HG02642 (cell line): ENCODE data around the gene PNPLA6.
A peak's percentile ranks its signal among the peaks of the same experiment; 100 is the strongest.
"Not testable (repeated sequence)": the region's sequence is repeated elsewhere in the genome, so short reads cannot be mapped to it uniquely, and the experiment has no call there.

Source experiments
- ATAC-seq: cut with Tn5 transposase; IDR thresholded peaks from one replicate; pipeline ENCODE4 v1.9.1; 2021; ENCODE audit warnings: mild to moderate bottlenecking; ENCODE audit not compliant: unreplicated experiment, poor library complexity

PNPLA6 gene

DNA sequence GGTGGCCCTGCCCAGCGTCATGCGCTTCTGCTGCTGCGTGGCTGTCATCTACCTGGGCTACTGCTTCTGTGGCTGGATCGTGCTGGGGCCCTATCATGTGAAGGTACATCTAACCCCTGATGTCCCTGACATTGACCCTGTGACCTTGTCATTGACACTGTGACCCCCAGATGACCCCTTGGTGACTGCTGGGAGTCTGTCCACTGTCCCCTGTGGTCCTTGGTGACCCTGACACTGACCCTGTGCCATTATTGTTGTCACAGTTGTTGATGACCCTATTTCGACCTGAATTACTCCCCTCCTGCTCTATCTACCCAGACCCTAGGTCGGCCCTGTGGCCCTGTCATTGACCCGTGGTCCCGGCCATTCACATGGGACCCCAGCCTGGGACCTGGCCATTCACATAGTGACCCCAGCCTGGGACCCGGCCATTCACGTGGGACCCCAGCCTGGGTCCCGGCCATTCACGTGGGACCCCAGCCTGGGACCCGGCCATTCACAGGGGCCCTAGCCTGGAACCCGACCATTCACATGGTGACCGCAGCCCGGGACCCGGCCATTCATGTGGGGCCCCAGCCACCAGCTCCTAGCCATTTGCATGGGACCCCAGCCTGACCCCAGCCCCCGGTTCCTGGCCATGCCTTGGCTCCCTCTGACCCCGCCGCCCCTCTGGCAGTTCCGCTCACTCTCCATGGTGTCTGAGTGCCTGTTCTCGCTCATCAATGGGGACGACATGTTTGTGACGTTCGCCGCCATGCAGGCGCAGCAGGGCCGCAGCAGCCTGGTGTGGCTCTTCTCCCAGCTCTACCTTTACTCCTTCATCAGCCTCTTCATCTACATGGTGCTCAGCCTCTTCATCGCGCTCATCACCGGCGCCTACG is 5.7 kb upstream of the PNPLA6 start:
- no peak for ATAC-seq

- no peak for ATAC-seq
Observed at GRCh38 chr19:7533281-7533885, 2.1 kb upstream of the PNPLA6 start.

DNA sequence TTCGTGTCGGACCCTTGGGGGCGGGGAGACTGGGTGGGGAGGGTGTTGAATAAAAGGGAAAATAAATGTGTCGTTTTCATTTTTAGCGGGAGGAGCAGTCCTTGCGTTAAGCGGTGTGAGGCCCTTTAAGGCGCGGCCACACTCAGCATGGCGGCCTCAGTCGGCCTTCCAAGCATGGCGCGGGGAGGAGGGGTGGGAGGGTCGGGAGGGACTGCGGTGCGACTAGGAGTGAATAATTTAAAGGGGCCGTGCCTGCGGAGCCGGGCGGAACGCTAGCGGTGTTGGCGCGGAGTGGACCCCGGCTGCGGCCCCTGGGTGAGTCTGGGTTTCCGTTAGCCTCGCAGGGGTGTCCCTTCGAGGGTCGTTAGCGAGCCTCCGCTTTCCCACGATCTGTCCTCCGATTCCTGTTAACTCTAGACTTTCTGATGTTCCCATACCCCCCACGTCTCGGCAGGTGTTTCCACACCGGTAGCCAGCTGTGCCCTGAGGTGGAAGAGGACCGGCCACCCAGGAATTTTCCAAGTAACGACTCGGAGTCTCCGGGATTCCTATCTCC is 1.5 kb upstream of the PNPLA6 start:
- ATAC-seq = peak; percentile 39

DNA sequence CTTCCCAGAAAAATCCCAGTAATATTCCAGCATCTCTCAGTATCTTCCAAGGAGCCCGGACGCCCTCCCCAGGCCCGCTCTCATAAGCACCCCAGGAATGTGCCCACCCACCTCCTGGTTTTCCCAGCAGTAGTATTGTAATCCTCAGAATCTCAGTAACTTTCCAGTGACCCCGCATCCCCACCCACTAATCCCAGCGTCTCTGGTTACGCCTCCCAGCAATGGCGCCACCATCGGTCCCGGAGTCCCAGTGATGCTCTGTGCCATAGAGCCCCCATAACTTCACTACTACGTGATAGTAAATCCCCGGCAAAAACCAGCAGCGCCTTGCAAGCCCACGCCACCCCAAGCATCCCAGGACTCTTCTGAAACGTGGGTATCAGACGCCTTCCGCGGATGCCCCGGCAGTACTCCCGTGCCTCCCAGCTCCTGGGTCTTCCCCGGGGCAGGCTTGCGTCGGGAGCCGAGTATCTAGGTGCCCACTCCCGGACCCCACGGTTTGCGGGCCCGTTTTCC is 928 bp upstream of the PNPLA6 start:
- peak; percentile 11 for ATAC-seq

DNA sequence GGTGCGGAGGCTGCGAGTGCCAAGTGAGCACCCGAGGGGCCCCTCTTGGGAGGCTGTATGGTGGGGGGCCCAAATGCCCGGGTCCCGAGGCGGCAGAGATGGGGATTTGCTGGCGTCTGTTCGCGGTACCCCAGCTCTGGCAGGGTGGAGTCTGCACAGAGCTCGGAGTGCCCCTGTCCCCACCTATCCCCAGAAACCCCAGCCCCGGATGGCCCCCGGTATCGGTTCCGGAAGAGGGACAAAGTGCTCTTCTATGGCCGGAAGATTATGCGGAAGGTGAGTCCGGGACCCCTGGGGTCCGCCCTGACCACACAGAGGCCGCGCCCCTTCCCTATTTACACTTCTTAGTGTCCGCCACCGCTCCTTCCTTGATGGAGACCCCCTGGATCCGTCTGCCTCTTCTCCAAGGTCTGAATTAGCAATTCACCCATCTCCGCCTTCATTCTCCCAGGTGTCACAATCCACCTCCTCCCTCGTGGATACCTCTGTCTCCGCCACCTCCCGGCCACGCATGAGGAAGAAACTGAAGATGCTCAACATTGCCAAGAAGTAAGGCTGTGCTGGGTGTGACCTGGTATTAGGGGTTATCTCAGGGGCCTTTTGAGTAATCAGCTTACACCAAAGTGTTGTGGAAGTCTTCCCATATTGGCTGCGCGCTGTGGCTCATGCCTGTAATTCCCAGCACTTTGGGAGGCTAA is 630 bp downstream of the PNPLA6 start:
- peak; percentile 0 for ATAC-seq

DNA sequence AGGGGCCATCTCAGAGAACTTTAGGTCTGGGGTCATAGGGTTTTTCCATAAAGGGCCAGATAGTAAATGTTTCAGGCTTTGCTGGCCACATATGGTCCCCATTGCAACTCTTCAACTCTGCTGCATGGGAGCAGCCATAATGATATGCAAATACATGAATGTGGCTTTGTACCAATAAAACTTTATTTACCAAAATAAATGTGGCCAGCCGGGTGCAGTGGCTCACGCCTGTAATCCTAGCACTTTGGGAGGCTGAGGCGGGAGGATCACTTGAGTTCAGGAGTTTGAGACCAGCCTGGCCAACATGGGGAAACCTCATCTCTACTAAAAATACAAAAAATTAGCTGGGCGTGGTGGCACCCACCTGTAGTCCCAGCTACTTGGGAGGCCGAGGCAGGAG is 3.5 kb downstream of the PNPLA6 start:
- not testable (repeated sequence) for ATAC-seq

DNA sequence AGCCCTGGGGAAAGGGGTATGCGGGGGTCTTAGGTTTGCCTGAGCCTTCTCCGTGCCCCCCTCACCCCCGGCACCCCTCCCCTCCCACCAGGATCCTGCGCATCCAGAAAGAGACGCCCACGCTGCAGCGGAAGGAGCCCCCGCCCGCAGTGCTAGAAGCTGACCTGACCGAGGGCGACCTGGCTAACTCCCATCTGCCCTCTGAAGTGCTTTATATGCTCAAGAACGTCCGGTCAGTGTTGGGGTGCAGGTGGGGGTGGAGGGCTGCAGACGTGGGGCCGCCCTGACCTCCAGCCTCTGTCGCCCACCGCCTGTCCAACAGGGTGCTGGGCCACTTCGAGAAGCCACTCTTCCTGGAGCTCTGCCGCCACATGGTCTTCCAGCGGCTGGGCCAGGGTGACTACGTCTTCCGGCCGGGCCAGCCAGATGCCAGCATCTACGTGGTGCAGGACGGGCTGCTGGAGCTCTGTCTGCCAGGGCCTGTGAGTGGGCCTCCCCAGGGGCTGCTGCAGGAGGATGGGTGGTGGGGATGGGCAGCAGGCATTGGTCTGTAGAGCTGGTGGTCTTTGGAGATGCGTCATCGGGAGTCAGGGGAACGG is 4.4 kb downstream of the PNPLA6 start:
- no peak for ATAC-seq

GRCh38 chr19:7540761-7541474 is 5.4 kb downstream of the PNPLA6 start:
- ATAC-seq = no peak

GRCh38 chr19:7541475-7541824 is 5.9 kb downstream of the PNPLA6 start:
- ATAC-seq = no peak

DNA sequence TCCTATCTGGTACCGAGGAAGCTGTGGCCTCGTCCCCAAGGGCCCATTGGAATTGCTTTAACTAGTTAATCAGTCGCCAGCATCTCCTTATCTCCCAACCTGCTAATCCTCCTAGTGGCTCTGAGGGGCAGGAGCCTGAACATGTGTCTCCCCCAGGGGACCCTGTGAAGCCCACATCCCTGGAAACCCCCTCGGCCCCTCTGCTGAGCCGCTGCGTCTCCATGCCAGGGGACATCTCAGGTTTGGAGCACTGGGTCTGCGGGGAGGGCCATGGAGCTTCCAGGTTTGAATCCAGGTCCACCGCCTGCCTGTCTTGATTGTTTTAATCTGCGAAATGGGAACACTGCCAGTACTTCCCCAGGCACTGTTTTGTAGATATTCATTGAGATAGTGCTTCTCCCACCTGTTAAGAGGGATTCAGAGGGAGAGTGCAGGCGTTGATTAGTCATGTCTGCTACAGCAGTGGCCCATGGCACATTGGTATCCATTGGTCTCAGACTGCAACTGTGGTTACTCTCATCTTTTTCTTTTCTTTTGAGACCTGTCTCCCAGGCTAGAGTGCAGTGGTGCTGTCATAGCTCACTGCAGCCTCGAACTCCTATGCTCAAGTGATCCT is 6.4 kb downstream of the PNPLA6 start:
- ATAC-seq = no peak

DNA sequence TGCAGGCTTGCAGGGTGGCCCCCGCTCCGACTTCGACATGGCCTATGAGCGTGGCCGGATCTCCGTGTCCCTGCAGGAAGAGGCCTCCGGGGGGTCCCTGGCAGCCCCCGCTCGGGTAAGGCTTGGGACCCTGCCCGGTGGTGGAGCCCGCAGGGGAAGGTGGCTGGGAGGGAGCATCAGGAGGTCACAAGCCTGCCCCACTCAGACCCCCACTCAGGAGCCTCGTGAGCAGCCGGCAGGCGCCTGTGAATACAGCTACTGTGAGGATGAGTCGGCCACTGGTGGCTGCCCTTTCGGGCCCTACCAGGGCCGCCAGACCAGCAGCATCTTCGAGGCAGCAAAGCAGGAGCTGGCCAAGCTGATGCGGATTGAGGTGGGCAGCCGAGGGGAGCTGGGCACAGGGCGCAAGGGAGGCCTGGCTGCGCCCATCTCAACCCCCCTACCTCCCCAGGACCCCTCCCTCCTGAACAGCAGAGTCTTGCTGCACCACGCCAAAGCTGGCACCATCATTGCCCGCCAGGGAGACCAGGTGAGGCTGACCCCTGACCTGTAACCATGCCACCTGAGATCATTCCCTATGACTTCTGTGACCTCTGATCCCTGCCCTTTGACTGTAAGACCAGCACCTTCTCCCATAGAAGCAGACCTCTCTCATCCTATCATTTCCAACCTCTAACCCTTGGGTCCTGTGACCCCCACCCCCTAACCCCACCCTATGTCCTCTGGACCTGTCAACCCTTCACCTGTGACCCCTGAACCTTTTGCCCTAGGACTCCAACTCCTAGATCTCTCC is 7.2 kb downstream of the PNPLA6 start:
- ATAC-seq = no peak

DNA sequence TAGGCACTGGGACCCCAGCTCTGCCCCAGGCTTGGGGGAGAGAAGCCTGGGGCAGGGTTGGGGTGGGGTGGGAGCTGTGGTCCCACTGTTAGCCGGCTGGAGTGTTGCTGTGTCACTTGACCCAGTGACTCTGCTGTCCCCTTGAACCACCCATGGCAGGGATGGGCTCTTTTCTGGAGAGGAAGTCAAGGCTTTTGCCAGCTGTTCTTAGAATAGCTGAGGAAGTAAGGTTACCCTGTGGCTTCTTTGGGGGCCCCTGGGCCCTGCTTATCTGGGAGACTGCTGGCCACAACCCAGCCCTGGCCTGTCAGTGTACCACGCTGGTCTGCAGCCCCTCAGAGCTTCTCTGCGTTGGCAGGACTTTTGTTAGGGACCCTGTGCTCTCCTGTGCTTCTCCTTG is 9.1 kb downstream of the PNPLA6 start:
- ATAC-seq = no peak

- no peak for ATAC-seq
Observed at GRCh38 chr19:7545300-7545699, 9.8 kb downstream of the PNPLA6 start.

GRCh38 chr19:7545904-7546303 is 10.4 kb downstream of the PNPLA6 start:
- ATAC-seq = no peak

DNA sequence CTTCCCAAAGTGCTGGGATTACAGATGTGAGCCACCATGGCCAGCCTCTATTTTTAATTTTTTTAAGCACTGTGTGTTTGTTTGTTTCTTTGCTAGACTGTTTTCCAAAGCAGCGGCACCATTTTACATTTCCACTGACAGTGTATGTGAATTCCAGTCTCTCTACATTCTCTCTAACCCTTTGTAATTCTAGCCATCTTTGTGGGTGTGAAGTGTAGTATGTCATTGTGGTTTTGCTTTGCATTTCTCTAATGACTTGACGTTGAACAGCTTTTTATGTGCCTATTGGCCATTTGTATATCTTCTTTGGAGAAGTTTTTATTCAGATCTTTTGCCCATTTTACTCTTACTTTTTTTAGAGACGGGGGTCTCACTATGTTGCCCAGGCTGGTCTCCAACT is 11.6 kb downstream of the PNPLA6 start:
- ATAC-seq = no peak

DNA sequence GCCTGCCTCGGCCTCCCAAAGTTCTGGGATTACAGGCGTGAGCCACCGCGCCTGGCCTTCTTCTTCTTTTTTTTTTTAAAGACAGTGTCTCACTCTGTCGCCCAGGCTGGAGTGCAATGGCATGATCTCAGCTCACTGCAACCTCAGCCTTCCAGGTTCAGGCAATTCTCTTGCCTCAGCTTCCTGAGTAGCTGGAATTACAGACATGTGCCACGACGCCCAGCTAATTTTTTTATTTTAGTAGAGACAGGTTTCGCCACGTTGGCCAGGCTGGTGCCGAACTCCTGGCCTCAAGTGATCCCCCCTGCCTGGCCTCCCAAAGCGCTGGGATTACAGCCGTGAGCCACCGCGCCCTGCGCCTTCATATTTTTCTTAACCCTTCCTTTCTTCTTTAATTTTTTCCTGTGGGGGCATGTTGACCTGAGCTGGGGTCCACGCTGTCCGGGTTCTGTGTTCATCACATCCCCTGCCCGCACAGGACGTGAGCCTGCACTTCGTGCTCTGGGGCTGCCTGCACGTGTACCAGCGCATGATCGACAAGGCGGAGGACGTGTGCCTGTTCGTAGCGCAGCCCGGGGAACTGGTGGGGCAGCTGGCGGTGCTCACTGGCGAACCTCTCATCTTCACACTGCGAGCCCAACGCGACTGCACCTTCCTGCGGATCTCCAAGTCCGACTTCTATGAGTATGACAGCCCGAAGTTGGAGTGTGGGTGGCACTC is 14.1 kb downstream of the PNPLA6 start:
- no peak for ATAC-seq

DNA sequence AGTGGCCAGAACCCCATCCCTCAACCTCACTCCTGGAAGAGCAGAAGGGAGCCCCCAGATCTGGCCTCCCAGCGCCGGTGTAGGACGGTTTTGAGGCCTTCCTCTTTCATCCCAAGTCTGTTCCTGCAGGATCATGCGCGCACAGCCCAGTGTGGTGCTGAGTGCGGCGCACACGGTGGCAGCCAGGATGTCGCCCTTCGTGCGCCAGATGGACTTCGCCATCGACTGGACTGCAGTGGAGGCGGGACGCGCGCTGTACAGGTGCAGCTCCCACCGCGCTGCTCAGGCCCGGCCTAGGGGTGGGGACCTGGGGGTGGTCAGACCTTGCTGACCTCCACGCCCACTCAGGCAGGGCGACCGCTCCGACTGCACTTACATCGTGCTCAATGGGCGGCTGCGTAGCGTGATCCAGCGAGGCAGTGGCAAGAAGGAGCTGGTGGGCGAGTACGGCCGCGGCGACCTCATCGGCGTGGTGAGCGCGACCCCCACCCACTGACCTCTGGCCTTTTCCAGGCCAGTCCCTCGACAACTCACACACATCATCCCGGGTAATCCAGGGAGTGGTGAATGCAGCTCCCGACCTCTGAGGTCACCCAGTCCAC is 14.8 kb downstream of the PNPLA6 start:
- ATAC-seq = no peak
